Stimulated activated naive CD4-positive, alpha-beta T cell treated with Interleukin-2 at 50 U/mL for 16 hours (primary cell): Measurements from ENCODE around the gene ITLN1.
A peak's percentile ranks its signal among the peaks of the same experiment; 100 is the strongest.
"Not testable (repeated sequence)": the region's sequence is repeated elsewhere in the genome, so short reads cannot be mapped to it uniquely, and the experiment has no call there.

Experiments
- DNase-seq: peaks from one replicate; lab custom pipeline; 2025; lab: John Stamatoyannopoulos, UW

ITLN1 gene

GRCh38 chr1:160883581-160884513 lies 1.1 kb downstream of the ITLN1 start:
- no peak for DNase-seq

GRCh38 chr1:160882582-160882981 lies 2.4 kb downstream of the ITLN1 start:
- DNase-seq: no peak

- not testable (repeated sequence) for DNase-seq
These were observed 3.7 kb downstream of the ITLN1 start for GRCh38 chr1:160881264-160881663.

GRCh38 chr1:160880216-160880615 lies 4.8 kb downstream of the ITLN1 start:
- DNase-seq: no peak

GRCh38 chr1:160879056-160879455 lies 5.9 kb downstream of the ITLN1 start:
- DNase-seq: no peak

GRCh38 chr1:160877221-160877620 lies 7.8 kb downstream of the ITLN1 start:
- DNase-seq: no peak

GRCh38 chr1:160876311-160876710 lies 8.7 kb downstream of the ITLN1 start:
- no peak for DNase-seq

GRCh38 chr1:160875591-160875990 lies 9.4 kb downstream of the ITLN1 start:
- not testable (repeated sequence) for DNase-seq

GRCh38 chr1:160874935-160875334 lies 10.0 kb downstream of the ITLN1 start:
- DNase-seq: no peak

- DNase-seq: no peak
These were observed 16.8 kb downstream of the ITLN1 start for GRCh38 chr1:160868141-160868540.

GRCh38 chr1:160867651-160868050 lies 17.3 kb downstream of the ITLN1 start:
- DNase-seq: not testable (repeated sequence)

GRCh38 chr1:160866695-160867260 lies 18.2 kb downstream of the ITLN1 start:
- DNase-seq: no peak

GRCh38 chr1:160866001-160866694 lies 18.8 kb downstream of the ITLN1 start:
- DNase-seq: no peak

- DNase-seq: no peak
These were observed 19.6 kb downstream of the ITLN1 start for GRCh38 chr1:160865337-160865736.

- no peak for DNase-seq
These were observed 20.8 kb downstream of the ITLN1 start for GRCh38 chr1:160864173-160864572.

GRCh38 chr1:160863774-160864131 lies 21.2 kb downstream of the ITLN1 start:
- DNase-seq: no peak

GRCh38 chr1:160863061-160863773 lies 21.8 kb downstream of the ITLN1 start:
- DNase-seq: no peak

- DNase-seq: peak; percentile 53
These were observed 22.5 kb downstream of the ITLN1 start, which contains the start of gene CD244 for GRCh38 chr1:160862203-160863060. Gene CD244 (minus strand): TSS chr1:160862887. CDS start chr1:160862677, 210 bp downstream.

- DNase-seq: no peak
These were observed 24.0 kb downstream of the ITLN1 start for GRCh38 chr1:160860840-160861505.

- no peak for DNase-seq
These were observed 25.8 kb downstream of the ITLN1 start for GRCh38 chr1:160859166-160859565.

GRCh38 chr1:160858507-160858906 lies 26.5 kb downstream of the ITLN1 start:
- DNase-seq: no peak
